ENCODE measurements around the gene MRPS5. TPM values are rescaled to one million over a fixed set of nuclear protein-coding genes. Genes with fewer than 3 reads are reported as not detected.

MRPS5 gene
- total RNA-seq, 1 donor from 2014 or later: 75.2 TPM

- H3K36me3 ChIP-seq: no peaks in the 10 kb centered on the region
- no peak for TF ChIP-seq EZH2 (IDR thresholded peaks at IDR 0.05)
- no peak for TF ChIP-seq CTCF (IDR thresholded peaks at IDR 0.05)
- no peak for TF ChIP-seq EZH2phosphoT487 (IDR thresholded peaks at IDR 0.05)
- no peak overlapping the region for H3K27ac ChIP-seq
- no peaks in the 10 kb centered on the region for H3K79me2 ChIP-seq (ENCODE audit: low read depth)
- no peak overlapping the region for H3K9ac ChIP-seq
- H3K36me3 Mint-ChIP-seq: no peaks in the 10 kb centered on the region
- peaks cover 7% of the 10 kb centered on the region for H3K27me3 Mint-ChIP-seq (ENCODE audit: insufficient read depth, low read depth)
- no peak overlapping the region for H3K4me3 ChIP-seq
- no peaks in the 10 kb centered on the region for H3K9me3 Mint-ChIP-seq
- no peaks in the 10 kb centered on the region for H3K4me1 ChIP-seq
- H3F3A ChIP-seq (ENCODE audit: low read depth): peaks cover 6% of the 10 kb centered on the region
- H3K27ac Mint-ChIP-seq: no peak overlapping the region
- no peak overlapping the region for H3K4me3 Mint-ChIP-seq
- no peak overlapping the region for H2AFZ ChIP-seq (replicated peaks)
- no peaks in the 10 kb centered on the region for H3K9me3 ChIP-seq (ENCODE audit: low read depth)
- H3K27me3 ChIP-seq: peaks cover 10% of the 10 kb centered on the region
- H3K4me2 ChIP-seq: no peak overlapping the region
- peaks cover 16% of the 10 kb centered on the region for H3K4me1 Mint-ChIP-seq
- no peaks in the 10 kb centered on the region for H4K20me1 ChIP-seq (ENCODE audit: low read depth)
- DNase-seq (ENCODE audit: low spot score): no peak
These were observed 43.6 kb downstream of the MRPS5 start for GRCh38 chr2:95077861-95078603.

DNA sequence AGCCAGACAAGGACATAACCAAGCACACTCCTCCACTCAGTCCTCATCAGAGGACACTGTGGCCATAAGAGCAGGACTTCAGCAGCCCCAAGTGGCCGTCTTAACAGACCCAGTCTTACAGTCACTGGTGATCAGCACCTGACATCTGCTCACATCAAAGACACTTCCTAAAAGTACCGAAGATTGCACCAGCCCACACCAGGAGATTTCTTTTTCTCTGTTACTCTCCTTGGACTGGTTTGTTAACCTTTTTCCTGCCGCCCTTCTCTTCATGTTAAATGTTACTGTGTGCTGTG lies 44.1 kb downstream of the MRPS5 start:
- Histone ChIP-seq H3K27me3 (peaks cover 10% of the 10 kb centered on the region), H2AFZ (replicated peaks) (peak overlapping the region; percentile 99)
- peaks cover 7% of the 10 kb centered on the region for H3K27me3 Mint-ChIP-seq (ENCODE audit: insufficient read depth, low read depth)

DNA sequence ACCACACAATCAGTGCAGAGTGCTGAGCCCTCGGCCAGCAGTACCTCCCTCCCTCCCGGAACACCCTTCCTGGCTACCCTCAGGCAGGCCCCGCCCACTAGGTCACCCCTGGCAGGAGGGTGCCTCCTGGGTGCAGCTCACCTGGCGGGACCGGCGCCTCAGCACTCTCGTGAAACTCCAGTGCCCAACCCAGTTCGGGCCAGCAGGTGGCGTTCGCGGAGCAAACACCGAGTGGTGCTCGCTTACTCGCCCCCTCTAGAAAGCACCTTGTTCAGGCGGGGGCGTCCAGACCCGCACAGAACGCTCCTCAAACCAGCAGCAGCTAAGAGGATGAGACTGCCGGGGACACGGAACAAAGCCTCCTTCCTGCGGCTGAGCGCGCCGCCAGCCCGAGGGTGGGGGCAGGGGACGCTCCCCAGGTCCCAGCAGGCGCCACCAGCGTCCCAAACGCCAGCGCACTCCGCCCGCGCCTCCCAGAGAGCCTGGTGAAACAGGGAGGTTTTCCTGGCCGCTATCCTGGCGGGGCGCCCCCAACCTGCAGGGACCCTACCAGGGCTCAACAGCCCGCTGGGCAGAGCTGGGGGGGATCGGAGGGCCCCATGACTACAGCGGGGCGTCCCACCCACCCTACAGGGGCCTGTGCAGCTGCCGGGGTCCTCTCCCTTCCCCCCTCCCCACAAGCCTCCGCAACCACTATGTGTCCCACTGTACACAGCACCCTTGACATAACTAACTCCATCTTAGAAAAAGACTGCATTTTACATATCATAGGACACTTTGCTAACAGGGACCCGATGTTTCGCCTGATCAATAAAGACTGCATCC lies 44.7 kb downstream of the MRPS5 start:
- no peak overlapping the region for H3K9ac ChIP-seq
- H3K36me3 ChIP-seq: no peaks in the 10 kb centered on the region
- no peak overlapping the region for H3K27ac Mint-ChIP-seq
- H3K79me2 ChIP-seq (ENCODE audit: low read depth): no peaks in the 10 kb centered on the region
- H3K9me3 Mint-ChIP-seq: no peaks in the 10 kb centered on the region
- H3K4me3 Mint-ChIP-seq: peak overlapping the region; percentile 73
- H3K27ac ChIP-seq: no peak overlapping the region
- peak overlapping the region; percentile 90 for H3K4me2 ChIP-seq
- peak overlapping the region; percentile 99 for H2AFZ ChIP-seq (replicated peaks)
- TF ChIP-seq EZH2phosphoT487 (IDR thresholded peaks at IDR 0.05) (no peak), CTCF (IDR thresholded peaks at IDR 0.05) (peak; percentile 84)
- no peaks in the 10 kb centered on the region for H4K20me1 ChIP-seq (ENCODE audit: low read depth)
- peak; percentile 85 for DNase-seq (ENCODE audit: low spot score)
- H3K4me1 ChIP-seq: no peaks in the 10 kb centered on the region
- peaks cover 13% of the 10 kb centered on the region for H3K27me3 Mint-ChIP-seq (ENCODE audit: insufficient read depth, low read depth)
- H3K27me3 ChIP-seq: peaks cover 10% of the 10 kb centered on the region
- H3K9me3 ChIP-seq (ENCODE audit: low read depth): no peaks in the 10 kb centered on the region
- peaks cover 6% of the 10 kb centered on the region for H3F3A ChIP-seq (ENCODE audit: low read depth)
- H3K4me3 ChIP-seq: peak overlapping the region; percentile 75
- H3K36me3 Mint-ChIP-seq: no peaks in the 10 kb centered on the region
- H3K4me1 Mint-ChIP-seq: peaks cover 16% of the 10 kb centered on the region

More for the DNA sequence above, 44.1 kb downstream of the MRPS5 start:
- Histone ChIP-seq H3K36me3 (no peaks in the 10 kb centered on the region), H4K20me1 (ENCODE audit: low read depth) (no peaks in the 10 kb centered on the region), H3F3A (ENCODE audit: low read depth) (peaks cover 6% of the 10 kb centered on the region), H3K27ac (no peak overlapping the region), H3K4me2 (peak overlapping the region; percentile 90), H3K9ac (no peak overlapping the region), H3K79me2 (ENCODE audit: low read depth) (no peaks in the 10 kb centered on the region), H3K4me1 (no peaks in the 10 kb centered on the region), H3K4me3 (peak overlapping the region; percentile 75), H3K9me3 (ENCODE audit: low read depth) (no peaks in the 10 kb centered on the region)
- no peak for TF ChIP-seq CTCF (IDR thresholded peaks at IDR 0.05)
- no peak for TF ChIP-seq EZH2 (IDR thresholded peaks at IDR 0.05)
- no peak for TF ChIP-seq EZH2phosphoT487 (IDR thresholded peaks at IDR 0.05)
- peak; percentile 15 for DNase-seq (ENCODE audit: low spot score)
- no peak overlapping the region for H3K27ac Mint-ChIP-seq
- H3K9me3 Mint-ChIP-seq: no peaks in the 10 kb centered on the region
- H3K4me1 Mint-ChIP-seq: peaks cover 16% of the 10 kb centered on the region
- no peaks in the 10 kb centered on the region for H3K36me3 Mint-ChIP-seq
- peak overlapping the region; percentile 72 for H3K4me3 Mint-ChIP-seq
